ENCODE data around the gene KANK3.

DNA sequence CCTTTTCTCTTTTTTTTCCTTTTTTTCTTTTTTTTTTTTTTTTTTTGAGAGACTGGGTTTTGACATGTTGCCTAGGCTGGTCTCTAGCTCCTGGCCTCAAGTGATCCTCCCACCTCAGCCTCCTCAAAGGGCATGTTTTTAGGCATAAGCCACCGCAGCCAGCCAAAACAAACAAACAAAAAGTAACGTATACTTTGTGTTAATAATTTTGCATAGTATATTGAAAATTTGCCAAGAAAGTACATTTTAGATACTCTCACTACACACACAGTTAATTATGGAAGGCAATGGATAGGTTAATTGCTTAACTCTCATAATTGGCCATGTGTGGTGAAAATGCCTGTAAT is 45.5 kb upstream of the KANK3 start:
- TF ChIP-seq, protein P1, sequence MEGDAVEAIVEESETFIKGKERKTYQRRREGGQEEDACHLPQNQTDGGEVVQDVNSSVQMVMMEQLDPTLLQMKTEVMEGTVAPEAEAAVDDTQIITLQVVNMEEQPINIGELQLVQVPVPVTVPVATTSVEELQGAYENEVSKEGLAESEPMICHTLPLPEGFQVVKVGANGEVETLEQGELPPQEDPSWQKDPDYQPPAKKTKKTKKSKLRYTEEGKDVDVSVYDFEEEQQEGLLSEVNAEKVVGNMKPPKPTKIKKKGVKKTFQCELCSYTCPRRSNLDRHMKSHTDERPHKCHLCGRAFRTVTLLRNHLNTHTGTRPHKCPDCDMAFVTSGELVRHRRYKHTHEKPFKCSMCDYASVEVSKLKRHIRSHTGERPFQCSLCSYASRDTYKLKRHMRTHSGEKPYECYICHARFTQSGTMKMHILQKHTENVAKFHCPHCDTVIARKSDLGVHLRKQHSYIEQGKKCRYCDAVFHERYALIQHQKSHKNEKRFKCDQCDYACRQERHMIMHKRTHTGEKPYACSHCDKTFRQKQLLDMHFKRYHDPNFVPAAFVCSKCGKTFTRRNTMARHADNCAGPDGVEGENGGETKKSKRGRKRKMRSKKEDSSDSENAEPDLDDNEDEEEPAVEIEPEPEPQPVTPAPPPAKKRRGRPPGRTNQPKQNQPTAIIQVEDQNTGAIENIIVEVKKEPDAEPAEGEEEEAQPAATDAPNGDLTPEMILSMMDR (conservative IDR thresholded peaks at IDR 0.05) = no peak
- TF ChIP-seq EZH2 (IDR thresholded peaks at IDR 0.05; ENCODE audit: low read depth) = no peak

Data from PC-9 (cell line).